Mesothelial cell of epicardium (in vitro differentiated cells): ENCODE results near the gene SPATA31A6. TPM values are rescaled to one million over a fixed set of nuclear protein-coding genes. Genes with fewer than 3 reads are reported as not detected.
A peak's percentile ranks its signal among the peaks of the same experiment; 100 is the strongest.
"Not testable (repeated sequence)": the region's sequence is repeated elsewhere in the genome, so short reads cannot be mapped to it uniquely, and the experiment has no call there.

ENCODE experiments used
- DNase-seq, 2 experiments: peaks; one replicate each; pipeline ENCODE4 v3.0.0; 2021; ENCODE audit warnings: low spot score in 2 of 2; ENCODE audit not compliant: unreplicated experiment in 2 of 2
- H3K27ac Mint-ChIP-seq: 2 replicates; pipeline ENCODE4 v1.8.0; 2021; ENCODE audit warnings: mixed read lengths
- H3K27me3 Mint-ChIP-seq: 2 replicates; pipeline ENCODE4 v1.8.0; 2021; ENCODE audit warnings: low read depth, mixed read lengths
- H3K36me3 Mint-ChIP-seq: 2 replicates; pipeline ENCODE4 v1.8.0; 2021; ENCODE audit warnings: mixed read lengths
- H3K4me1 Mint-ChIP-seq: 2 replicates; pipeline ENCODE4 v1.8.0; 2021; ENCODE audit warnings: mixed read lengths
- H3K4me3 Mint-ChIP-seq: 2 replicates; pipeline ENCODE4 v1.8.0; 2021; ENCODE audit warnings: mild to moderate bottlenecking, moderate library complexity, mixed read lengths
- H3K9me3 Mint-ChIP-seq: 2 replicates; pipeline ENCODE4 v1.8.0; 2021; ENCODE audit warnings: mixed read lengths
- total RNA-seq: library from RNA; stranded (reverse); gene quantifications from 3 replicates; pipeline ENCODE4 v1.2.1, GENCODE V29; 2021
- TF ChIP-seq, protein P1 (sequence below): fragments of 200-600 bp; sonication (generic); IDR thresholded peaks from one replicate; pipeline ENCODE4 v1.5.0; 2021; ENCODE audit warnings: antibody characterized with exemption; ENCODE audit not compliant: unreplicated experiment

Gene SPATA31A6
- total RNA-seq = not detected in 3 replicates

DNA sequence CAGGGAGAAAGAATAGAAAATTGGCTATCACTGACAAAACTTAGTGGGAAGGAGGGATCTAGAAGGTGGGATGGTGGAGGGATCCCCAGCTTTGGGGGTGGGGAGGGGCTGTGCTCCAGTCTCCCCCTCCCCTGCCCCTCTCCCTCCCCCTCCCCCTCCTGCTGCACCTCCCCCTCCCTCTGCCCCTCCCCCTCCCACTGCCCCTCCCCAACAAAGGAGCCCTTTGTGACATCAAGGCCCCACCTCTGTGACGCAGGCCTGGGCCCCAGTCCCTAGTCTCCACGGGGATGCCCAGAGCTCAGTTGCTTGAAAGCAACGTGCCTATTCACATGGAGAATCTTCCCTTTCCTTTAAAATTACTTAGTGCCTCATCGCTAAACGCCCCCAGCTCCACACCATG lies at the start of gene SPATA31A6:
Gene SPATA31A6, plus strand, starts transcription at position 301 of the 400 bp plus-strand sequence. Its CDS starts 29 bp downstream, at position 330.
- not testable (repeated sequence) for H3K27me3 Mint-ChIP-seq, H3K4me1 Mint-ChIP-seq, DNase-seq, H3K27ac Mint-ChIP-seq, H3K9me3 Mint-ChIP-seq, H3K4me3 Mint-ChIP-seq, H3K36me3 Mint-ChIP-seq

DNA sequence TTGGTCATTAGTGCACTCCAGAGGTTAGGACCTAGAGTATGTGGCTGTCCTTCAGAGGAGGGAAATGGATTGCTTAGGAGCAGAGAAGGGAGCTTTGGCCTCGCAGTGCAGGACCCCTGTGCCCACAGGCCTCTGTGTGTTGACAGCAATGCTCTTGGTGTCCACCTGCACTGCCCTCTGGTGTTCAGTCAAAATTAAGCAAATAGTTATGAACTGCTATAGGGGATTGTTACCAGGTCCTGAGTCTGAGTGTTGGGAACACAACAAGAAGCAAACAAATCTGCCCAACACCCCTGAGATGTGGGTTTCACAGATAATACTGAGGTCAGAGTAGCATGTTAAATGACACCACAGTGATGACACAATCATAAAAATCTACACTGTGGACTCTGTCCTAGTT lies 23.2 kb upstream of the SPATA31A6 start:
- H3K4me3 Mint-ChIP-seq, H3K27ac Mint-ChIP-seq, H3K27me3 Mint-ChIP-seq, H3K4me1 Mint-ChIP-seq, DNase-seq, H3K36me3 Mint-ChIP-seq, H3K9me3 Mint-ChIP-seq: not testable (repeated sequence)
- TF ChIP-seq, protein P1, sequence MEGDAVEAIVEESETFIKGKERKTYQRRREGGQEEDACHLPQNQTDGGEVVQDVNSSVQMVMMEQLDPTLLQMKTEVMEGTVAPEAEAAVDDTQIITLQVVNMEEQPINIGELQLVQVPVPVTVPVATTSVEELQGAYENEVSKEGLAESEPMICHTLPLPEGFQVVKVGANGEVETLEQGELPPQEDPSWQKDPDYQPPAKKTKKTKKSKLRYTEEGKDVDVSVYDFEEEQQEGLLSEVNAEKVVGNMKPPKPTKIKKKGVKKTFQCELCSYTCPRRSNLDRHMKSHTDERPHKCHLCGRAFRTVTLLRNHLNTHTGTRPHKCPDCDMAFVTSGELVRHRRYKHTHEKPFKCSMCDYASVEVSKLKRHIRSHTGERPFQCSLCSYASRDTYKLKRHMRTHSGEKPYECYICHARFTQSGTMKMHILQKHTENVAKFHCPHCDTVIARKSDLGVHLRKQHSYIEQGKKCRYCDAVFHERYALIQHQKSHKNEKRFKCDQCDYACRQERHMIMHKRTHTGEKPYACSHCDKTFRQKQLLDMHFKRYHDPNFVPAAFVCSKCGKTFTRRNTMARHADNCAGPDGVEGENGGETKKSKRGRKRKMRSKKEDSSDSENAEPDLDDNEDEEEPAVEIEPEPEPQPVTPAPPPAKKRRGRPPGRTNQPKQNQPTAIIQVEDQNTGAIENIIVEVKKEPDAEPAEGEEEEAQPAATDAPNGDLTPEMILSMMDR = peak; percentile 18

DNA sequence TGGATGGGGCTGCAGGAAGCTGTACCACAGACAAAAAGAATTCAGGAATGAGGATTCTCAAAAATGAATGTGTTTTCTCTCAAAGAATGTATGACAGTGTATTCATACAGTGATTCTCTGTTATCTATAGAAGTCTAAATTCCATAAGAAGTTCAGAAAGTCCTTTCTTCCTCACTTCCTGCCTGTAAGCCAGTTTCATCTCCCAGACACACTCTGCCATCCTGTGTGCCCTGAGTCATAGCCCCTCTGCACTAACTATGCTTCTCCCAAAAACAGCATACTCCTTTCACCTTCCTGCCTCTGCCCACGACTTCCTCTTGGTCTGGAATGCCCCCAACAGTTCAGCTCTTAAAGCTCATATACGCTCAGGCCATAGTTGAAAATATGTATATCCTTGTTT lies 36.4 kb downstream of the SPATA31A6 start:
- H3K27ac Mint-ChIP-seq, H3K9me3 Mint-ChIP-seq, H3K4me1 Mint-ChIP-seq, H3K27me3 Mint-ChIP-seq, H3K4me3 Mint-ChIP-seq, H3K36me3 Mint-ChIP-seq, DNase-seq: not testable (repeated sequence)

DNA sequence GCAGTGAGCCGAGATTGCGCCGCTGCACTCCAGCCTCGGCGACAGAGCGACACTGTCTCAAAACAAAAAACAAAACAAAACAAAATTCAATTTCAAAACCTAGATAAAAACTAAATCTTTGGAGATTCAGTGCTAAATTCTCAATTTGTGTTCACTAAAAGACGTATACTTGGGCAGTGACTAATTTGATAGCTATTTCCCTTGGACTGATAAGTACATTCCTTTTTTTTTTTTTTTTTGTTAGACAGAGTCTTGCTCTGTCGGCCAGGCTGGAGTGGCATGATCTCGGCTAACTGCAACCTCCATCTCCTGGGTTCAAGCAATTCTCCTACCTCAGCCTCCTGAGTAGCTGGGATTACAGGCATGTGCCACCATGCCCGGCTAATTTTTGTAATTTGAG lies 39.8 kb downstream of the SPATA31A6 start:
- not testable (repeated sequence) for H3K27me3 Mint-ChIP-seq, H3K4me3 Mint-ChIP-seq, H3K4me1 Mint-ChIP-seq, H3K36me3 Mint-ChIP-seq, H3K9me3 Mint-ChIP-seq, H3K27ac Mint-ChIP-seq, DNase-seq

DNA sequence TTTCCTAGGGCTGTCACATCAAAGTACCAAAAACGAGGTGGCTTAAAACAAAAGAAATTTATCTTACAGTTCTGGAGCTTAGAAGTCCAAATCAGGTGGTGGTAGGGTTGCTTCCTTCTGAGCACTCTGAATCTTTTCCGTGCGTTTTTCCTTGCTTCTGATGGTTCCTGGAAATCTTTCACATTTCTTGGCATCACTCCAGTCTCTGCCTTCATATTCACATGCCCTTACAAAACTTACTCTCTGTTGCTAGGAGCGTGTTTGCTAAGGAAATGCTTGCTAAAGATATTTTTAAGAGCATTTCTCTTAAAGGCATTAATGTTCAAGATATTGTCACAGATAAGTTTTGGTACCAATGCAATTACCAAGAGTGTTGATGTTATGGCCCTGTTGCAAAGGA lies 49.6 kb downstream of the SPATA31A6 start:
- not testable (repeated sequence) for H3K27me3 Mint-ChIP-seq, DNase-seq, H3K9me3 Mint-ChIP-seq, H3K4me3 Mint-ChIP-seq, H3K4me1 Mint-ChIP-seq, H3K36me3 Mint-ChIP-seq, H3K27ac Mint-ChIP-seq

DNA sequence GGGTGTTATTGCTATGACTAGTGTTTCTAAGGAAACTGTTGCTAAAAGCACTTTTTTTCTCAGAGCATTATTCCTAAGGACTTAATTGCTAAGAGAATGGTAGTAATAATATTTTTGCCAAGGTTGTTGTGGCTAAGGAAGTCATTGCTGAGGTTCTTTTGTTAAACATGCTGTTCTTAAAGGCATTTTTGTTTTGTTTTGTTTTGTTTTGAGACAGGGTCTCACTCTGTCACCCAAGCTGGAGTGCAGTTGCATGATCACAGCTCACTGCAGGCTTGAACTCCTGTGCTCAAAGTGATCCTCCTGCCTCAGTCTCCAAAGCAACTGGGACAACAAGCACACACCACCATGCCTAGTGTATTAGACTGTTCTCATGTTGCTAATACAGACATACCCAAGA lies 51.2 kb downstream of the SPATA31A6 start:
- not testable (repeated sequence) for DNase-seq

DNA sequence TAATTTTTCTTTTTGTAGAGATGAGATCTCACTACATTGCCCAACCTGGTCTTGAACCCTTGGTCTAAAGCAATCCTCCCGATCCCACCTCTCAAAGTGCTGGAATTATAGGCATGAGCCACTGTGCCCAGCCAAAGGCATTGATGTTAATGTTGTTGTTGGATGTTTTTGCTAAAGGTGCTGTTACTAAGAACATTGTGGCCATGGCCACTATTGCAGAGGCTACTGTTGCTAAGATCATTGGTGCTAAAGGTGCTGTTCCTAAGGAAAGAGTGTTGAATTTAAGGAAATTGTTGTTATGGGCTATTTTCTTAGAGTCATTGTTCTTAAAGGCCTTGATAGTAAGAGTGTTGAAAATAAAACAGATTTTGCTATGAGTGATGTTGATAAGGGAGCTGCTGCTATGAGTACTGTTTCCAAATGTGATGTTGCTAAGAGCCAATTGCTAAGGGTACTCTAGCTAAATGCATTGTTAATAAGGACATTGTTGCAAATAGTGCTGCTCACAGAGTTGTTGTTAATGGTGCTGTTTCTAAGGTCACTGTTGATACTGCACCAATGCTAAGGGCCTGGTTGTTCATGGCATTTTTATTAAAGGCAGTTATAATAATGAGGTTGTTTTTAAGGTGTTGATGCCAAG lies 52.0 kb downstream of the SPATA31A6 start:
- H3K4me1 Mint-ChIP-seq, H3K27ac Mint-ChIP-seq, H3K36me3 Mint-ChIP-seq, DNase-seq, H3K27me3 Mint-ChIP-seq, H3K4me3 Mint-ChIP-seq, H3K9me3 Mint-ChIP-seq: not testable (repeated sequence)

More for the DNA sequence above, 51.2 kb downstream of the SPATA31A6 start:
- H3K36me3 Mint-ChIP-seq, H3K4me3 Mint-ChIP-seq, H3K9me3 Mint-ChIP-seq, H3K4me1 Mint-ChIP-seq, H3K27me3 Mint-ChIP-seq, H3K27ac Mint-ChIP-seq: not testable (repeated sequence)

DNA sequence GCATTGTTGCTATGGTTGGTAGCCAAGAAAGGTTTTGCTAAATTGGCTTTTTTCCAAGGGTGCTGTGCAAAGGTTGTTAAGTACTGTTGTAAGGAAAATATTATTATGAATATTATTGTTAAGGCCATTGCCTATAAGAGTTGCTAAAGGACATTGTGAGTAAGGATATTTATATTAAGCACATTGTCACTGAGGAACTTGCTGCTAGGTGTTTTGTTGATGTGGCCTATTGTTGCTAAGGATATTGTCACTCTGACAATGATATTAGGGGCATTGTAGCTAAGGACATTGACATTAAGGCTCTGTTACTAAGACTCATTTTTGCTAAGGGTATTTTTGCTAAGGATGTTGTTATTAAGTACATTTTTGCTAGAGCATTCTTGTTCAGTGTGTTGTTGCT lies 52.6 kb downstream of the SPATA31A6 start:
- not testable (repeated sequence) for H3K36me3 Mint-ChIP-seq, DNase-seq, H3K27ac Mint-ChIP-seq, H3K4me3 Mint-ChIP-seq, H3K27me3 Mint-ChIP-seq, H3K9me3 Mint-ChIP-seq, H3K4me1 Mint-ChIP-seq

DNA sequence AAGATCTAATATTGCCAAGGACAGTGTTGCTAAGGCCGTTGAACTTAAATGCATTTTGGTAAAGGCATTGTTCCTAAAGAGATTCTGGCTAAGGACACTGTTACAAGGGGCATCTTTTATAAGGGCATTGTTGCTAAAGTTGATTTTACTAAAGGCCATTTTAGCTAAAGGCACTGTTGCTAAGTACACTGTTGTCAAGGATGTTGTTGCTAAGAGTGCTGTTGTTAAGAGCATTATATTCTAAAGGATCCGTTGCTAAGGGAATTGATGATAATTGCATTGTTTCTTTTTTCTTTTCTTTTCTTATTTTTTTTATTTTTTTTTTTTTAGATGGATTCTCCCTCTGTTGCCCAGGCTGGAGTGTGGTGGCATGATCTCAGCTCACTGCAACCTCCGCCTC lies 53.9 kb downstream of the SPATA31A6 start:
- H3K4me1 Mint-ChIP-seq, H3K4me3 Mint-ChIP-seq, DNase-seq, H3K36me3 Mint-ChIP-seq, H3K9me3 Mint-ChIP-seq, H3K27ac Mint-ChIP-seq, H3K27me3 Mint-ChIP-seq: not testable (repeated sequence)

DNA sequence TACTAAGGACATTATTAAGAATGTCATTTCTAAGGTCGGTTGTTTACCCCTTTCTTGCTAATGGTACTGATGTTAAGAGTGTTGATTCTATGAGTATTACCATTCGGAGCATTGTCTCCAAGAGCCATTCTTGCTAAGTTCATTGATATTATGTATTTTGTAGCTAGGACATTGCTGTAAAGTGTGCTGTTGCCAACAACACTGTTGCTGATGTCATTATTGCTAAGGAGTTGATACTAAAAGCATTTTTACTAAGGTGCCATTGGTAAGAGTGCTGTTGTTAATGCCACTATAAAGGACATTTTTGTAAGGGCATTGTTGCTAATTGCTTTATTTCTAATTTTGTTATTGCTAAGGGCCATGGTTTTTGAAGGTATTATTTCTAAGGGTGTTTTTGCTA lies 55.4 kb downstream of the SPATA31A6 start:
- H3K9me3 Mint-ChIP-seq, H3K4me1 Mint-ChIP-seq, H3K4me3 Mint-ChIP-seq, H3K36me3 Mint-ChIP-seq, DNase-seq, H3K27me3 Mint-ChIP-seq, H3K27ac Mint-ChIP-seq: not testable (repeated sequence)

Other genes starting within 250 kb of the SPATA31A6 start
- gene CNTNAP3B, start 54.2 kb upstream of the SPATA31A6 start, total RNA-seq = 5.2 to 5.6 TPM (median 5.6 TPM) in 3 replicates